HL-60/S4 treated with phorbol 12-myristate 13-acetate at 8.2 ng/mL for 4 days and 3 days (cell line): ENCODE results near the gene ARMC10.
"Not testable (repeated sequence)": the region's sequence is repeated elsewhere in the genome, so short reads cannot be mapped to it uniquely, and the experiment has no call there.

Experiments used
- in situ Hi-C: fragments of 300-500 bp; cut with MboI; formaldehyde crosslinking; loops from 2 replicates; pipeline ENCODE4 v1.15.0; 2022; ENCODE audit warnings: low sequenced_read_pairs

The ARMC10 gene

DNA sequence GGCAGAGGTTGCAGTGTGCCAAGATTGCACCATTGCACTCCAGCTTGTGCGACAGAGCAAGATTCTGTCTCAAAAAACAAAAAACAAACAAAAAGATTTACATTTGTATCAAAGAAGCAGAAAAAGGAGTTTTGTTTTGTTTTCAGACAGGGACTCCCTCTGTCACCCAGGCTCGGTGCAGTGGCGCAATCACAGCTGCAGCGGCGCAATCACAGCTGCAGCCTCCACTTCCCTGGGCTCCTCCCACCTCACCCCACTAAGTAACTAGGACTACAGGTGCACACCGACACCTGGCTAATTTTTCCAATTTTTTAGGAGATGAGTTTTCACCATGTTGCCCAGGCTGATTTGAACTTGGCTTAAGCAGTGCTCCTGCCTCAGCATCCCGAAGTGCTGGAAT is 1.8 kb downstream of the ARMC10 start:
- in situ Hi-C loops: no loop called here

GRCh38 chr7:103077318-103077717 is 2.4 kb downstream of the ARMC10 start:
- in situ Hi-C loops: no loop called here

DNA sequence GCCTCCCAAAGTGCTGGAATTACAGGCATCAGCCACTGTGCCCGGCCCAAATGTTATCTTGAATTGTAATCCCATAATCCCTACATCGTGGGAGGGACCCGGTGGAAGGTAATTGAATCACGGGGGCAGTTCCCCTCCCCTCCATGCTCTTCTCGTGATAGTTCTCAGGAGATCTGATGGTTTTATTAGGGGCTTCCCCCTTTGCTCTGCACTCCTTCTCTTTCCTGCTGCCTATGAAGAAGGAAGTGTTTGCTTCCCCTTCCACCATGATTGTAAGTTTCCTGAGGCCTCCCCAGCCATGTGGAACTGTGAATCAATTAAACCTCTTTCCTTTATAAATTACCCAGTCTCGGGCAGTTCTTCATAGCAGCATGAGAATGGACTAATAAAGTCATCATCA is 3.3 kb downstream of the ARMC10 start:
- in situ Hi-C loops: not testable (repeated sequence)

- in situ Hi-C loops: no loop called here
These were observed 4.9 kb downstream of the ARMC10 start for GRCh38 chr7:103079836-103080235.

DNA sequence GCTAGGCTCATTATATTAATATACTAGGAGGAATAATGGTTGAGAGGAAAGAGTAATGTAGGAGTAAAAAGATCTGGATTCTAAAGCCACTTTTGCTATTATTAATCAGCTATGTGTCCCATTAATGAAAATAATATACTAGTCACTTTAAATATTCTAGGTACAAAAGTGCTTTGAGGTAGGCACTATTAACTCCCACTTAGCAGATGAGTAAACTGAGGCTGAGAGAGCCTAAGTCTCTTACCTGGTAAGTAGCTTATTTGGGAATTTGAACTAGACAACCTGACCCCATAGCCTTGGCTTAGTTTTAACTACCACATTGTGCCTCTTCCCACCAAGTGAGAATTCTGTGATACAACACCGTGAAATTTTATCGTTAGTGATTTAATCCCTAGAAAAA is 6.0 kb downstream of the ARMC10 start:
- in situ Hi-C loops: no loop called here

GRCh38 chr7:103082497-103082896 is 7.6 kb downstream of the ARMC10 start:
- in situ Hi-C loops: no loop called here

DNA sequence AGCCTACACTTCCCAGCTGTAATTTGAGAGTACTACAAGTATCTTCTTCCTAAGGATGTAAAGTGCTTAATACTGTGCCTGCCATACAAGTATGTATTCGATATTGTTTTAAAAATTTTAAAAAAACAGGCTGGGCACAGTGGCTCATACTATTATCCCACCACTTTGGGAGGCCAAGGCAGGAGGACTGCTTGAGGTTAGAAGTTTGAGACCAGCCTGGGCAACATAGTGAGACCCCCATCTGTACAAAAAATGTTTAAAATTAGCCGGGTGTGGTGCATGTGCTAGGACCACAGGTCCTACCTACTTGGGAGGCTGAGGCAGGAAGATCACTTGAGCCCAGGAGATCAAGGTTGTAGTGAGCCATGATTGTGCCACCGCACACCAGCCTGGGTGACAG is 8.3 kb downstream of the ARMC10 start:
- in situ Hi-C loops: no loop called here

DNA sequence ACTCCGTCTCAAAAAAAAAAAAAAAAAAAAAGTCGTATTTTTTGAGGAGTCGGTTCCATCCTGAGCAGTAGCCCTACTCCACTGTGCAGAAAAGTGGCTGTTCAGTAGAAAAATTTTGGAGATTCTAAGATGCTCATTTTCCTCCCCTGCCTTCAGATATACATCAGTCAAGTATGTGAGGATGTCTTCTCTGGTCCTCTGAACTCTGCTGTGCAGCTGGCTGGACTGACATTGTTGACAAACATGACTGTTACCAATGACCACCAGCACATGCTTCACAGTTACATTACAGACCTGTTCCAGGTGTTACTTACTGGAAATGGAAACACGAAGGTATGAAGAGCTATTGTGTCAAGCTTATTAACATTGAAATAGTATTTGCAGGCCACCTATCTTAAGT is 17.4 kb downstream of the ARMC10 start:
- in situ Hi-C loops: not testable (repeated sequence)

- in situ Hi-C loops: no loop called here
These were observed 18.5 kb downstream of the ARMC10 start for GRCh38 chr7:103093429-103093828.

DNA sequence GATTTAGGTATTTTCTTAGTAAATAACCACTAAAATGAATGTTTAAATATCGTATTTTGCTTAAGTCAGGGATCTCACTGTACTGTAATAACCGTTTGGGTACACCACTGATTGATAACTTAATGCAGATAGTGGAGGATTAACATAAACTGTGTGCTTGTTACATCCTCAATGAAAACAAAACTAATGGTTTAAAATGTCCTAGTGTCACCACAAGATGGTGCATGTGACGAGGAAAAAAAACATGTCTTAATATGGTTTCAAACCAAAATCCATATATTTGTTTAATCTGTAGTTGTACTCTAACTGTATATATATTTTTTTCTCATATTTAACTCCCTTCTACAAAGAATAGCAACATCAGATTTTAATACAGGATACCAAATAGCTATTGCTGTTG is 19.2 kb downstream of the ARMC10 start:
- in situ Hi-C loops: no loop called here

DNA sequence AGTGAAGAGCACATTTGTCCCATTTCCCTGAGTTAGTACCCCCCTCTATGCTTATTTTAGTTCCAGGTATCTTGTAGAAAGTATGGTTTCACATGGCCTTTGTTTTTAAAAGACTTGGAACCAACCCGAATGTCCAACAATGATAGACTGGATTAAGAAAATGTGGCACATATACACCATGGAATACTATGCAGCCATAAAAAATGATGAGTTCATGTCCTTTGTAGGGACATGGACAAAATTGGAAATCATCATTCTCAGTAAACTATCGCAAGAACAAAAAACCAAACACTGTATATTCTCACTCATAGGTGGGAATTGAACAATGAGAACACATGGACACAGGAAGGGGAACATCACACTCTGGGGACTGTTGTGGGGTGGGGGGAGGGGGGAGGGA is 20.6 kb downstream of the ARMC10 start:
- in situ Hi-C loops: not testable (repeated sequence)

GRCh38 chr7:103097041-103097440 is 22.1 kb downstream of the ARMC10 start:
- in situ Hi-C loops: no loop called here

DNA sequence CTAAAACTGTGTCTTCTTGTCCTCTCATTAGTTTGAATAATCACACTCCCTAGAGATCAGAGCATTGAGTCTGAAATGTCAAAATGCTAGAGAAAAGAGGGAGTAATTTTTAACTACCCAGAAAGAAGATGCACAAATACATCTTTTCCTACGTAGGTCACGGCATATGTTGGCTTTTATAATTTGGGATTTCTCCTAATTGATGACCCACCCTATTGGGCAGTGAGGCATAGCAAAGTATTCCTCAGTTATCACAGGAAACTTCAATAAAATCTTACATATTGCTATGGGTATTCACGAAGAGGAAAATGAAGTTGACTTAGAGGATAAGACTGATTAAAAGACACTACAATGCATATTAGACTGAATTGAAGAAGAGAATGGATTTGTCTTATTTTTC is 25.4 kb downstream of the ARMC10 start:
- in situ Hi-C loops: no loop called here

DNA sequence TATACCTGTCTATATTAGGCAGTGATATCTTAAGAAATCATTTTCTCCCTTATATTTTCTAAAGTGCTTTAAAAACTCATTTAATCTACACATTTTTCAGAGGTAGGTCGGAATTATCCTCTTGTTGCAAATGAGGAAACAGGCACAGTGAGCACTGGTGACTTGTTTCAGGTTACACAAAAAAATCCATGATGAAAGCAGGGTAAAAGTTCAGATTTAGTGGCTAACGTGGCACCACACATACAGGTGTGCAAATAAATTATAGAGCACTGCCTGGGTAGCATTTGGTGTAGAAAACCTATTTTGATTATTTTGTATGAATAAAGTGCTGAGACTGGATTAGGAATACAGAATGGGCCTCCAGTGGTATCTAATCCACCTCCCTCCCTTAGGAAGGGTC is 26.6 kb downstream of the ARMC10 start:
- in situ Hi-C loops: no loop called here

GRCh38 chr7:103106005-103106702 is 31.2 kb downstream of the ARMC10 start:
- in situ Hi-C loops: no loop called here

DNA sequence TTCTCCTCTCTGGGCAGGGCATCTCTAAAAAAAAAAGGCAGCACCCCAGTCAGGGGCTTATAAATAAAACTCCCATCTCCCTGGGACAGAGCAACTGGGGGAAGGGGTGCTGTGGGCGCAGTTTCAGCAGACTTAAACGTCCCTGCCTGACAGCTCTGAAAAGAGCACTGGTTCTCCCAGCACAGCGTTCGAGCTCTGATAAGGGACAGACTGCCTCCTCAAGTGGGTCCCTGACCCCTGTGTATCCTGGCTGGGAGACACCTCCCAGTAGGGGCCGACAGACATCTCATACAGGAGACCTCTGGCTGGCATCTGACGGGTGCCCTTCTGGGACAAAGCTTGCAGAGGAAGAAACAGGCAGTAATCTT is 31.7 kb downstream of the ARMC10 start:
- in situ Hi-C loops: not testable (repeated sequence)

DNA sequence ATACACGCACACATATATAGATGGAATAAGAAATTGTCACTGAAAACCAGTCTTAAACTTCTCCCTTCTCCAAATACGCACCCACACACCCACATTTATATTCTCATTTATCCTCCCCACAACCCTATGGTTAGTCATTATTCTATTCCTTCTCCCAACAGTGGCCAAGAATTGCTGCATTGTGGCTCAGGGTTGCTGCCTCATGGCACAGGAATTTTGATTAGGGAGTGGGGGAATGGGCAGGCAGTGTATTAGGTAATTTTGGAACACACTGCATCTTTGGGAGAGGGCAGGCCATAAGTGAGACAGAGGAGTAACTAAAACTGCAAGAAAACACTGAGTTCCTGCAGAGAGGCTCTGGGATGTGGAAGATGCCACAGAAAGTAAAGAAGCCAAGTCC is 38.2 kb downstream of the ARMC10 start:
- in situ Hi-C loops: no loop called here

GRCh38 chr7:103114576-103115008 is 39.7 kb downstream of the ARMC10 start:
- in situ Hi-C loops: no loop called here

DNA sequence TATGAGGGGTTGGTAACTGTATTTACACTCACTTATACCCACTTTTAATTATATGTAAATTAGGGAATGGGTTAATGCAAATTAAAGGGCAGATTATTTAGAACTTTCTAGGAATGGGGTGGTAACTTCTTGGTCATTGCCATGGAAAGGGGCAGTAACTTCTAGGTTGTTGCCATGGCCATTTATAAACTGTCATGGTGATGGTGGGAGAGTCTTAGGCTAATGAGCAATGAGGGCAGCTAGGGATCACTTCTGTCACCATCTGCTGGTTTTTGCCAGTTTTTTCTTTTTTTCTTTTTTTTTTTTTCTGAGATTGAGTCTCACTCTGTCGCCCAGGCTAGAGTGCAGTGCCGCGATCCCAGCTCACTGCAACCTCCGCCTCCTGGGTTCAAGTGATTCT is 40.8 kb downstream of the ARMC10 start:
- in situ Hi-C loops: no loop called here

DNA sequence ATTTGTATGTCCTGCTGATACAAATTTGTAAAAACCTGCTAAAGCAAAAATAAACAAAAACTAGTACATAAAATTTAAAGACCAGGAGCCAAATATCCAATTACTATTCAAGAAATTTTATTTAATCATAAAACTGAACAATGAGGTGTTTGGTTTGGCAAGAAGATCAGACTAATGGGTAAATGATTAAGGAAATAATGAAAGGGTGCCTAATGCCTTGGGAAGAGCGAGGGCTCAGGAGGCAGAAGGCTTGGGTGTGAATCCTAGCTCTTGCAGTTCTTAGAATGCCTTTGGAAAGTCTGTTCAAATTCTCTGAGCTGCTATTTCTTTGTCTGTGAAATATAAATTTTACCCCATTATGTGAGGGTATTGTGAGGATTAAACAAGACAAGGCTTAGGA is 41.6 kb downstream of the ARMC10 start:
- in situ Hi-C loops: no loop called here

GRCh38 chr7:103116991-103117390 is 42.1 kb downstream of the ARMC10 start:
- in situ Hi-C loops: no loop called here

GRCh38 chr7:103117465-103117864 is 42.5 kb downstream of the ARMC10 start:
- in situ Hi-C loops: no loop called here

- in situ Hi-C loops: no loop called here
These were observed 44.9 kb downstream of the ARMC10 start for GRCh38 chr7:103119791-103120291.
